NCI-H2029 (cell line): Measurements from ENCODE around the gene INTS7.
"Not testable (repeated sequence)": the region's sequence is repeated elsewhere in the genome, so short reads cannot be mapped to it uniquely, and the experiment has no call there.

Experiments
- DNase-seq: peaks from one replicate; lab custom pipeline; 2025; lab: John Stamatoyannopoulos, UW

Gene INTS7

DNA sequence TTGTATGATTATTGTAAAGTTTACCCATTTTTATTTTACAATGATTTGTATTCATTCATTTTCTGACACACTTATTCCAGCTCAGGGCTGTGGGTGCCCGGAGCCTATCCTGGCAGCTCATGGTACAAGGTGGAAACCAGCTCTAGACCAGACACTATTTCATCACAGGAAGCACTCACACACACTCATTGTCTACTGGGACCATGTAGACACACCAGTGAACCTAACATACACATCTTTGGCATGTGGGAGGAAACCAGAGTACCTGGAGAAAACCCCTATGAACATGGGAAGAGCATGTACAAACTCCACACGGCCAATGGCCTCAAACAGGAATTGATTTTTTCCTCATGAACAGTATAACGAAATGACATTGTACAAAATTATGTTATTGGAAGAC lies 2.5 kb upstream of the INTS7 start:
- DNase-seq, result no peak

DNA sequence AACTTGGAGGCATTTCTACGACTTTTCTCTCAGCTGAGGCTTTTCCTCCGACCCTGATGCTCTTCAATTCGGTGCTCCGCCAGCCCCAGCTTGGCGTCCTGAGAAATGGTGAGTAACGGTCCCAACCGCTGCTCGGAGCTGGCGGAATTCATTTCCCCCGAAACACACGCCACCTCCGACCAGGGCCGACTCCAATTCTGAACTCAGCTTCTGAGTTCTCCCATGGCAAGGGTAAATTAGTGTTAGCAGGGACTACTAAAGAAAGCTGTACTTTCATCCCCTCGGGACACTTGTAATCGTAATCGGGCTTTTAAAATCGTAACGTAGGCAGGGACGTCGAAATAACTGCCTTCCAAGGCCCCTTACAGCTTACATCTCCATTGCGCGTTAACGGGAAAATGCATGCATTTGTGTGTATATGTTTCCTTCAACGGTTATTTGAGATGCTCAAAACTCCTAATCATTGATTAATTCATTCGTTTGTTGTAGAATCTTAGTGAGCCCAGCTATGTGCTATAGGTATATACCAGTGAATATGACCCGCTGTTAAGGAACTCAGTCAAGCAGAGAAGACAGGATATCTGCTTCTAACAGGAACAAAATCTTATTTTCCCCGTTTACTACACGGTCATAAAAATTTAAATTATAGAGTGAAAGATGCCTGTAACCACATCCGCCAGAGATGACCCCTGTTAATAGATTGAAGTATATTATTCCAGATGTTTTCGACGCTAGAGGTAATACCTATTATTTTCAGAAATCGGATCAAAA lies 663 bp upstream of the INTS7 start:
- no peak for DNase-seq

DNA sequence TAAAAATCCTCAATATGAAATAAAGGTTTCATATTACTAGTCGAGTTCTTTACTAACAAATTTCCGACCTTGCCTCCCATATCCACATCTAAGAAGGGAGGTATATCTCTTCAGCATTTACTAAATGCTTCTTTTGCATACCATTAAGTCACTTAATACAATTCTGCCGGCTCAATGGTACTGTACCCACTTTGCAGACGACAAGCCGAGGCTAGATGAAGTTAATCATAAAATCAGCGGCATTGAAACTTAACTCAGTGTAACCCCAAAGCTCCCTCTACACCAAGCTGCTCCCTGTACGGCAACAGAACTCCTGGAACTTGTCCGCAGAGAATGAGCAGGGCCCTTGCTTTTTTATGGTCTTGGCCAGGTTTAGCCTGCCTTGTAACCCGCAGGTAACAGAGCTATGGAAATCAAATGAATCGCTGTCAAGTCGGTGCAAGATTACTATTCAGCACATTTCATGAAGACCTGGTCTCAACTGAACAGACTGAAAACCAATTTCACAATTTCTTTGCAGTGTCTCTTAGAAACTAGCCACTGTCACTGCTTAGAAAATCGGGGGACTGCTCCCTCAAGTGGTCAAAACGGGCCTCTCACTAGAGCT lies 738 bp downstream of the INTS7 start:
- no peak for DNase-seq

DNA sequence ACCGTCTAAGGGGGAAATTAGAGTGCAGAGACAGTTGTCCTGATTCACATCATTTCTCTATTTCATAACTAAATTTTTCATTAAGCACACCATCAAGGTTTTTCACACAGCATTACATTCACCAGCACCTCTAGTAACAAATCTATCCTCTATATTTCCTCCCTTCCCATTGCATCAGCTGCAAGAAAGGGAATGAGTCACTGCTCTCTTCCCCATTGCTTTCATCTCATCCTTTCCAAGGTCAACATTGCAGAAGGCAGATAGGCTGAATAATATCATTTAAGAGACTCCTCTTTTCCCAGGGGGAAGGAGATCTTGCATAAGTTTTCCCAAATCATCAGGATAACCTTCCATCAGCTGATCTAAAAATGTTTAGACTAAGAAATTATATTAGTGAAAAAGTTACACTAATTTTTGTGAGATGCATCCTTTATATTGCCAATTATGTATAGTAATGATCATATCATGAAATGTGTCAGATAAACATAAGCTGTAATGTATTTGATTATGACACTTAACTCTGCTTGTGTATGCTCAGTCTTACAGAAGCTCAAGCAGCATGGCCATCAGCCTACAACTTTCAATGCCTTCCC lies 4.3 kb downstream of the INTS7 start:
- DNase-seq, result peak; percentile 20

DNA sequence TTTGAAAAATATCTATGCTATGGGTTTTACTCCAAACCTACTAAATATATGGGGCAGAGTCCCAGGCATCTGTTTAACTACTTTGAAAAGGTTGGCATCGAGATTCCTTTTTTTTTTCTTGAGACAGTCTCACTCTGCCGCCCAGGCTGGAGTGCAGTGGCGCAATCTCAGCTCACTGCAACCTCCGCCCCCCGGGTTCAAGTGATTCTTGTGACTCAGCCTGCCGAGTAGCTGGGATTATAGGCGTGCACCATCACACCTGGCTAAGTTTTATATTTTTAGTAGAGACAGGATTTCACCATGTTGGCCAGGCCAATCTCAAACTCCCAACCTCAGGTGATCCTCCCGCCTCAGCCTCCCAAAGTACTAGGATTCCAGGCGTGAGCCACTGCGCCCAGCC lies 7.6 kb downstream of the INTS7 start:
- not testable (repeated sequence) for DNase-seq

DNA sequence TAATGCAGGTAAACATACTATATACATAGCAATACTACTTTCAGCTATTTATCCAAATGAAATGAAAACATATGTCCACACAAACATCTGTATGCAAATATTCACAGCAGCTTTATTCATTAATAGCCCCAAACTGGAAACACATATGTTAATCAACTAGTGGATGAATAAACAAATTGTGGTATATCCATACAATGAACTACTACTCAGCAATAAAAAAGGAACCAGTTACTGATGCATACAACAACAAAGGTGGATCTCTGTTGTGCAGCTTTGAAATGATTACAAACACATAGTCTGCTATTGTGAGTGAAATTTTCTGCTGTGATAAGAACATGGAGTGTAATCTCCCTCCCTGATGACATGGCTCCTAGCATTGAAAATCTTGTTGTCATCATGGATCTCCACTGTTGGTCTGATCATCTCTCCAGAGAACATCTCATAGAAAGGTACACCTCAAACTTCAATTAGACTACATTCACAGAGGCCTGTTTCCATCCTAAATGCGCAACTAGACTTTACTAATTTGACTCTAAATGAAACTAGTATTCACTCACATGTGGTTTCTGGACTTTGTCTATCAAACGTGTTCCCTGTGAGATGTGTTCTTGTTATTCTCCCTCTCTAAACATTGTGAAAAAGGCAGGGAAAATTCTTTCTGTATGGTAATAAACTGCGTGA lies 10.7 kb downstream of the INTS7 start:
- no peak for DNase-seq

DNA sequence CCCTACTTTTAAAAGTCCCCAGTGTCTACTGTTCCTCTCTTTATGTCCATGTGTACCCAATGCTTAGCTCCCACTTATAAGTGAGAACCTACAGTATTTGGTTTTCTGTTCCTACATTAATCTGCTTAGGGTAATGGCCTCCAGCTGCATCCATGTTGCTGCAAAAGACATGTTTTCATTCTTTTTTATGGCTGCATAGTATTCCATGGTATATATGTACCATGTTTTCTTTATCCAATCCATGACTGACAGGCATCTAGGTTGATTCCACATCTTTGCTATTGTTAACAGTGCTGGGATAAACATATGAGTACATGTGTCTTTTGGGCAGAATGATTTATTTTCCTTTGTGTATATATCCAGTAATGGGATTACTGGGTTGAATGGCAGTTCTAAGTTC lies 12.4 kb downstream of the INTS7 start:
- DNase-seq, result not testable (repeated sequence)

DNA sequence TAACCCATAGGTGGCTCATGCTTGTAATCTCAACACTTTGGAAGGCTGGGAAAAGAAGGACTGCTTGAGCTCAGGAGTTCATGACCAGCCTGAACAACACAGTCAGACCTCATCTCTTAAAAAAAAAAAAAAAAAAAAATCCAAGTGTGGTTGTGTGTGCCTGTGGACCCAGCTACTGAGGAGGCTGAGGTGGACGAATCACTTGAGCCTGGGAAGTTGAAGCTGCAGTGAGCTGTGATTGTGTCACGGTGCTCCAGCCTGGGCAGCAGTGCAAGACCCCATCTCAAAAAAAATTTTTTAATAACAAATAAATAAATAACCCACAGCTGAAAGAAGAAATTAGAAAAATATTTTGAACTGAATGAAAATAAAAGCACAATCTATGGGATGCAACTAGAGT lies 13.8 kb downstream of the INTS7 start:
- no peak for DNase-seq

DNA sequence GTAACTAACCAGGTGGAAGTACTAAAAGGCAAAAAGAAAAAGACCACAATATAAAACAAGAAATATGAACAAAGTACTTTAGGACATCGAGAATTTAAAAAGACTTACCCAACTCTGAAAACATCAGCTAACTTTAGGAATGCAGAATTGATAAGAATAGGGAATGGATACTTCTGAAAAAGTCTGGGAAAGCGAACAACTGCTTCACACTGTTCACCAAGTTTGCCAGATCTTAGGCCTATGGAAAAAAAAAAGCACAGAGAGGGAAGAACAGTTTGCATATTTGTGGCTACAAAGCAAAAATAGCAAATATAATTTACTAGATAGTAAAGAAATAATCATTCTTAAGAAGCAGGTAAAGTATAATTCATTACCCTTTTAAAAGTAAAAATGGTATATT lies 14.4 kb downstream of the INTS7 start:
- DNase-seq, result no peak

DNA sequence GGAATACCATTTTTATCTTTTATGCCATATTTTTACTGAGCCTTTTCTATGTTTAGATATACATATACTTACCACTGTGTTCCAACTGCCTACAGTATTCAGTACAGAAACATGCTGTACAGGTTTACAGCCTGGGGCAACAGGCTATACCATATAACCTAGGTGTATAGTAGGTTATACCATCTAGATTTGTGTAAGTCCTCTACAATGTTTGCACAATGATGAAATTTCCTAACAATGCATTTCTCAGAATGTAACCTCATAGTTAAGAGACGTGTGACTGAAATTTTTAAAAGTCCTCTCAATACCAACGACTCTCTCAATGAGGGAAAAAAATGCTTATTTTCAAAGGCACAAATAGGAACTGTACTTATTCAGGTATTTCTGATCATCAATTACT lies 21.7 kb downstream of the INTS7 start:
- no peak for DNase-seq

DNA sequence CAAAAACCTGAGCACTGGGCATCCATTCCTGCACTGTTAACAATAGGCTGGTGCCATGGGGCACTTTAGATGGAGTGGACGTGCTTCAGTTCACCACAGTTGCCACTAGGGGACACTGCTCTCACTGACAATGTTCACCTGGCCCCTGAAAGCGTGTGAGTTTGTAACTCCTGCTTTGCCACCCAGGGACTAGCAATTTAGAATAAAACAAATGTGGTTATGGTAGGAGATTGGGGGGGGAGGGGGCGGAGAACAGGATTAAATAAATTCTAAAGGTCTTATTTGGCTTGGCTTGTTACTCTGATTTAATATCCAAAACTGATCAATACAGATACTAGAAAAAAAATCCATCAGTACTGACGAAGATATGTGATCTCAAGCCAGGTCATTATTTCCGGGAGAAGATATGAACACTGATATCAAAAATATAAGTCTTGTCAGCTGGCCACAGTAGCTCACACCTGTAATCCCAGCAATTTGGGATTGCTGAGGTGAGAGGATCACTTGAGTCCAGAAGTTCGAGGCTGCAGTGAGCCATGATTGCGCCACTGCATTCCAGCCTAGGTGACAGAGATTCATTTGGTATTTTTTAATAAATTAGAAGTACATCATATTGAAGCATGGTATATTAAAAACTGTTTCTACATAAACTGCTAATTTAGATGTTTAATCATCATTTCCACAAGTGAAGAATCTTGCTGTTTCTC lies 23.2 kb downstream of the INTS7 start:
- peak; percentile 47 for DNase-seq

DNA sequence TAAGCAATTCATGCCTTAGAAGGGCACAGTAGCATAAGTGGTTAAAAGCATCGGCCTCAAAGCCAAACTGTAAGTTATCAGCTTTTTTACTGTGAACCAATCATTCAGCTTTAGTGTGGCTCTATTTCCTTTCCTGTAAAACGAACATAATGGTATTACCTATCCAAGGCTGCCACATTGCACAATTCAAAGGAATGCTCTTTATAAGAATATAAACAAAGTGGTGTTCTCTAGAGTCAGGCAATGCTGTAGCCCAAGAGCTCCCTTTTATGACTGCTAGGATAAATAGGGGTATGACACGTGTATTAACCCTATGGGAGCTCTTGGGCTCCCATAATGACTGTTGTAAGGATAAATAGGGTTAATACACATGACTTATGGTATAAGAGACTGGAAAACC lies 25.4 kb downstream of the INTS7 start:
- no peak for DNase-seq

DNA sequence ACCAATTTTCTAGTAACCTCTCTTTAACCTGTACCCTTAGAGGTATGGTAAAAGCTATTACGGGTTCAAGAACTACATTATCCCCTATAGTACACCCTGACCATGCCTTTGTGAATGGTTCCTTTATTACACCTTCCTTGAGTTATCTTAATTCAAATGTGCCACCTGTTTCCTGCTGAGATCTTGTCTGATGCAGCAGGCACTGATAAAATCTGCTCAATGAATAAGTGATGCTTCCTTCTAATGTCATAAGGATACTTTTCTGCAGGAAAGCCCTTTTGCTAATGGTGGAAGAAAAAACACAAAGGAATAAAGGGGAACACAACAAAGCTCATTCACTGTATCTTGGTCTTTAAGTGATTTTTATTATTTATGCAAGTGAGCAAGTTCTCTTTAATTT lies 25.8 kb downstream of the INTS7 start:
- no peak for DNase-seq

DNA sequence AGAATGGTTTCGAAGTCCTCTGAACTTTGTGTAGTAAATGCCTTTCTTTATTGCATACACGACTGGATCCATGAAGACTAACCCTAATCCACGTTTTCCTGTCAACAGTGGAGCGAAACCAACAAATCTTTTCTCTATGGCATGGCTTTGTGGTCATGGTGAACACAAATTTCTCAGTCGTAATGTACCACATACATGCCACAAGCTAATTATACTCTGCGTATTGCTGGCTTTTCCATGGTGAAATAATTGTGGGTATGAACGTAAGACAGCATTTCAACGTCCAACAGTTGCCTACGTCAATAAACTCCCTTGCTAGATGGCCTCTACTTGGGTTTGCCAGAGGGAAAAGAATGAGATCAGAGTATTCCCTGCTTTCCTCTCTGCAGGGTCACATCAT lies 27.5 kb downstream of the INTS7 start:
- DNase-seq, result no peak

DNA sequence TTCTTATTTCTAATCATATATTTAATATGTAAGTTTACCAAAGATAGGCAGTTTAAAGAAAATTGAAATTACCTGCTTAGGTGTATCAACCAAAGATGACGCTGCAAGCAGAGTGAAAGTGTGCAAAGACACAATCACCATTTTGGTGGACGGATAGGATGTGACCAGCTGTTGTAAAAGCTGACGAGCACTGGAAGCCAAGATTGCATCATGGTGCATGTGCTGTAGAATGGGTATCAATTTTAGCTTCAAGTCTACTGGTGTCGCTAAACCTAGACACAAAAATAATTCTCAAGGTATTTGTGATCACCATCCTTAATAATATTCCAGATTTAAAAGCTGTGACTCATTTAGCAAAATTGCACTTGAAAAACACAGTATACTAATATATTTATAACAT lies 28.2 kb downstream of the INTS7 start:
- DNase-seq, result no peak

DNA sequence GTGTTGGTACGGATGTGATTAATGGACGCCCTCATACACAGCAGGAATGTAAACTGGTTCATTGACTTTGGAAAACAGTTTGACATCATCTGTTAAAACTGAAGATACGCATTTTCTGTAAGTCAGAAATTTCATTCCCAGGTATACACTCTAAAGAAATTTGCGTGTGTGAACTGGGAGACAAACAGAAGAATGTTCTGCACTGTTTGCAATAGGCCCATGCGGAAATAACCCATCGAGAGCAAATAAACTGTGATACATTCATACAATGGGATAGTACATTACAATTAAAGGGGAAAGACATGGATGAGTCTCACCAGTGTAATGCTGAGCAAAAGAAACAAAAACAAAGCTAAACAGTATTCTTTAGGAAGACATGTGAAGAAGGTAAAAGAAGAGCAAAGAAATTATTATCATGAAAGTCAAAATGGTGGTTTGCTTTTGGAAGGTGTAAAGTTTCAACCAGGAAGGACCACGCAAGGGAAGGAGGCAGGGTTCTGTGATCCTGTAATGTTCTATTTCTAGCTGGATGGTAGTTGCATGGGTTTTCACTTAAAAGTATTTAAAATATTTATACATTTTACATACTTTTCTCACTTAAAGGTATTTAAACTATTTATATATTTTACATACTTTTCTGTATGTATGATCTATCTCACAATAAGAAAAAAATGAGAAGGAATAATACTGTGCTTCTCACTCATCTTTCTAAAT lies 30.3 kb downstream of the INTS7 start:
- DNase-seq, result no peak

DNA sequence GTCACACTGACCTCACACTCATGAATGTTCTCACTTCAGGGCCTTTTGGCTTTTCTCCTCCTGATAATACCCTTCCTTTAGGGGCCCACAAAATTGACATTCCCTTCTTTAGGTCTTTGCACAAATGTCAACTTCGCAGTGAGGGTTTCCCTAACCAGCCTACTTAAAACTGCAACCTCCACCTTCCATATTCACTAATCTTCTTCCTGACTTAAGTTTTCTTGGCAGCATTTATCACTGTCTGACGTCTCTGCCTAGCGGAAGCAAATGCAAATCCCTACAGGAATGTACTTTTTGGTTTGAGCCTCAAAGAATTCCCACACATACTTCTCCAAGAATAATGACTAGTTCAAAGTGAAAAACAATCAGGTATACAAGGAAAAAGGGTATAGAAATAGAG lies 32.8 kb downstream of the INTS7 start:
- no peak for DNase-seq

DNA sequence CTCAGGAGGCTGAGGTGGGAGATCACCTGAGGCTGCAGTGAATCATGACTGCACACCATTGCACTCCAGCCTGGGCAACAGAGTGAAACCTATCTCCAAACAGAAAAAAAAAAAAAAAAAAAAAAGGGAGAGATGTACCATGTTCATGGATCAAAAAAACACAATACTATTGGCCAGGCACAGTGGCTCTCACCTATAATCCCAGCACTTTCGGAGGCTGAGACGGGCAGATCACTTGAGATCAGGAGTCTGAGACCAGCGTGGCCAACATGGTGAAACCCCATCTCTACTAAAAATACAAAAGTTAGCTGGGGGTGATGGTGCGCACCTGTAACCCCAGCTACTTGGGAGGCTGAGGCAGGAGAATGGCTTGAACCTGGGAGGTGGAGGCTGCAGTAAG lies 37.9 kb downstream of the INTS7 start:
- not testable (repeated sequence) for DNase-seq

DNA sequence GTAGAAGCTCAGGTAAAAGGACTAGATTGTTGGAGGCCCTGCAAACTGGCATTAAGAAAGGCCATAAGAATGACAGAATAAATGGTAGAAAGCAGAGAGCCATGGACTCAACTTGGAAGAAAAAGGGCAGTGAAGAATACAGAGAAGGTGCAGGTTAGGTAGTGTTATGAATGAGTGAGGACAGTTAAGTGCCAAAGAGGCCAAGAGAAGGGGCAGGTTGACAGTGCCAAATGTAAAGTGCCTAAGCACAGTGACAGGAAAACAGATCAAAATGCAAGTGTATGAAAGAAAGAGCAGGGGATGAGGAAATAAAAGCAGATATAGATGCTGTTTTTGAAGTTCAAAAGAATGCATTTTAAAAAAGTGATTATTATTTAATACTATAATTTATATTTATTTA lies 43.7 kb downstream of the INTS7 start:
- DNase-seq, result no peak

DNA sequence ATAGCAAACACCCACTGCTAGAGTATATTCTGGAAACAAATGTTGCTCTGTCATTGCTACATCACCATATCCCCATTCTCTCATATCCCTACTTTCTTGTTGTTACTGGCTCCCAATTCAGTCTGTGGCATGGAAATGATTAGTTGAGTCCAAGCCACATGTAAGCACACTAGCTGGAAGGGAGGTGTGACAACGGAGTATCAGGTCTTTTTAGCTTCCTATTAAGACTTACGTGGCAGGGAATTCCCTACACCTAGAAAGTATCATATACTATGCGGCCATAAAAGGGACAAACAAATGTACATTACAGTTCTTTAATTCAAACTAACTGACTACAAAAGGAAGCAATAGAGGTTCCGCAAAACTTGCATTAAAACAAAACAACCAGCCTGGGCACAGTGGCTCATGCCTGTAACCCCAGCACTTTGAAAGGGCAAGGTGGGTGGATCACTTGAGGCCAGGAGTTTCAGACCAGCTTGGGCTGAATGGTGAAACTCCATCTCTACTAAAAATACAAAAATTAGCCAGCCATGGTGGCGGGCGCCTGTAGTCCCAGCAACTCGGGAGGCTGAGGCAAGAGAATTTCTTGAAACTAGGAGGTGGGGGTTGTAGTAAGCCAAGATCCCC lies 48.6 kb downstream of the INTS7 start:
- DNase-seq, result no peak

DNA sequence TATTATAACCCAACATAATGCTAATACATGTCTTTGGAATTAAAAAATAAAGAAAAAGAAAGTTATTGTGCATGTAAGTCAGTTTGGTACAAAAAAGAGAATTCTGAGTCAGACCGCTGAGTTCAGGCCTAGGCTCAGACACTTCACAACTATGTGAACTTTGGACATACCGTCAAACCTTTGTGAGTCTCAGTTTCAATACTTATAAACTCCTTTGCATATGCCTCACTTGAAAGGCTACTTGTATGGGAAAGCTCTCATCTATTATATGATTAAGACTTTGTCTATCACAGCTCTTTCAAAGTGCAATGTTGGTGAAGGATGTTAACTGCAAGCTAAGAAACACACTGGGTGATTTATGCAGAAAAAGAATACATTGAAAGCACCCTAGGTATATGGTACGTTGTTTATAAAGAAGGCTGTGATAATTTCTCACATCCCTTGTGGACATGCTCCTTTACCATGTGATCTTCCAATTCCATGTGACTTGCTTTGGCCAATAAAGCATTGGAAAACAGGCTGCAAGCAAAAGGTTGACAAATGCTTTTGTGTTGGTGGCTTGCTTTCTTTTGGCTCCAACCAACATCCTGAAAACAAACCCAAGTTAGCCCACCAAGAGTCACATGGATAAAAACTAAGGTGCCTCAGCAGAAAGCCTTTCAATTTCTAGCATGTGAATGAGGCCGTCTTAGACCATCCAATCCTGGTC lies 49.6 kb downstream of the INTS7 start:
- no peak for DNase-seq
